HepG2 (cell line): ENCODE data around the gene JMJD8. TPM values are rescaled to one million over a fixed set of nuclear protein-coding genes. Genes with fewer than 3 reads are reported as not detected.
A peak's percentile ranks its signal among the peaks of the same experiment; 100 is the strongest.

Experiments
- ADNP ChIP-seq: sonication (generic); formaldehyde crosslinking; IDR thresholded peaks from 2 replicates; pipeline ENCODE4 v1.4.0; 2020; ENCODE audit warnings: missing genetic modification reagents
- GPN1 ChIP-seq: sonication (generic); formaldehyde crosslinking; IDR thresholded peaks from 2 replicates; pipeline ENCODE4 v1.5.1; 2020; ENCODE audit warnings: missing genetic modification reagents, borderline replicate concordance
- HMGA1 ChIP-seq: sonication (generic); formaldehyde crosslinking; conservative IDR thresholded peaks from 2 replicates; pipeline ENCODE4 v1.4.0; 2020; ENCODE audit warnings: missing genetic modification reagents
- KLF16 ChIP-seq, 2 experiments: sonication (generic) in 1 of 2; formaldehyde crosslinking in 1 of 2; IDR thresholded peaks; 2 replicates each; pipeline versions ENCODE4 v1.6.1 to v1.8.0; 2016 to 2023; ENCODE audit warnings: missing genetic modification reagents in 2 of 2, missing compliant biosample characterization in 1 of 2
- MTF2 ChIP-seq: sonication (generic); formaldehyde crosslinking; IDR thresholded peaks from 2 replicates; pipeline ENCODE4 v1.5.0; 2020; ENCODE audit warnings: missing genetic modification reagents, borderline replicate concordance
- NCOA2 ChIP-seq: sonication (generic); formaldehyde crosslinking; IDR thresholded peaks from 2 replicates; pipeline ENCODE4 v1.8.0; 2022; ENCODE audit warnings: inconsistent platforms
- PCBP1 ChIP-seq: fragments of 200-400 bp; formaldehyde crosslinking; IDR thresholded peaks from 2 replicates; pipeline ENCODE4 v1.6.1; 2017; ENCODE audit warnings: mild to moderate bottlenecking, low read depth, low read length, borderline replicate concordance
- RBM39 ChIP-seq: fragments of 200-400 bp; formaldehyde crosslinking; IDR thresholded peaks from one replicate; pipeline ENCODE4 v1.6.1; 2018; ENCODE audit warnings: antibody characterized with exemption, mild to moderate bottlenecking, low read depth, low read length; ENCODE audit not compliant: poor library complexity, severe bottlenecking
- SAP130 ChIP-seq: IDR thresholded peaks from 2 replicates; pipeline ENCODE4 v1.6.1; 2016; ENCODE audit warnings: low read depth
- SP4 ChIP-seq: sonication (generic); formaldehyde crosslinking; IDR thresholded peaks from 2 replicates; pipeline ENCODE4 v1.8.1; 2023; ENCODE audit warnings: mild to moderate bottlenecking, missing genetic modification reagents
- ZFYVE20 ChIP-seq: sonication (generic); formaldehyde crosslinking; IDR thresholded peaks from 2 replicates; pipeline ENCODE4 v1.8.0; 2023; ENCODE audit warnings: low read depth, mild to moderate bottlenecking, moderate library complexity, missing genetic modification reagents, borderline replicate concordance
- ZNF205 ChIP-seq: IDR thresholded peaks from 2 replicates; pipeline ENCODE4 v1.6.1; 2018; ENCODE audit warnings: missing biosample characterization, missing genetic modification reagents
- ZNF329 ChIP-seq: sonication (generic); formaldehyde crosslinking; IDR thresholded peaks from 2 replicates; pipeline ENCODE4 v1.9.0; 2021; ENCODE audit warnings: low read depth, mild to moderate bottlenecking, missing genetic modification reagents
- ZNF746 ChIP-seq: sonication (generic); formaldehyde crosslinking; IDR thresholded peaks from 2 replicates; pipeline ENCODE4 v1.8.0; 2022; ENCODE audit warnings: mild to moderate bottlenecking, missing genetic modification reagents
- ZNF775 ChIP-seq: sonication (generic); formaldehyde crosslinking; IDR thresholded peaks from 2 replicates; pipeline ENCODE4 v1.4.0; 2020; ENCODE audit warnings: missing genetic modification reagents, mild to moderate bottlenecking, moderate library complexity, borderline replicate concordance
- polyA plus RNA-seq, 8 experiments: library from polyadenylated mRNA; depleted of rRNA in 3 of 8; stranded (reverse) in 7 of 8; unstranded in 1 of 8; fragments of >200 nt; fragmentation: Illumina TruSeq in 4 of 8; extraction: Trizol in 4 of 8; gene quantifications; 2 replicates each; pipeline versions ENCODE4 v1.2.1 to v1.2.3, GENCODE V29; 2011 to 2016; ENCODE audit warnings: low read depth in 4 of 8, missing spikeins in 1 of 8, mixed read lengths in 1 of 8; ENCODE audit not compliant: insufficient read depth in 1 of 8
- total RNA-seq, 5 experiments: library from RNA; depleted of rRNA; stranded (reverse); fragments of >200 nt; fragmentation: Illumina TruSeq; extraction: Trizol; gene quantifications; 2 replicates each; pipeline ENCODE4 v1.2.3, GENCODE V29; 2016; ENCODE audit warnings: low read depth in 1 of 5
- TF ChIP-seq, protein P1 (sequence below): sonication (generic); formaldehyde crosslinking; IDR thresholded peaks from 2 replicates; pipeline ENCODE4; 2020; ENCODE audit warnings: missing genetic modification reagents, mild to moderate bottlenecking, borderline replicate concordance
- TF ChIP-seq, protein P2 (sequence below): sonication (generic); formaldehyde crosslinking; IDR thresholded peaks from 2 replicates; pipeline ENCODE4 v1.9.0; 2022; ENCODE audit warnings: missing genetic modification reagents, mild to moderate bottlenecking, borderline replicate concordance
- TF ChIP-seq, protein P3 (sequence below): sonication (generic); formaldehyde crosslinking; IDR thresholded peaks from 2 replicates; pipeline ENCODE4 v1.8.0; 2022; ENCODE audit warnings: mild to moderate bottlenecking, missing genetic modification reagents, moderate library complexity
- TF ChIP-seq, protein P4 (sequence below): sonication (generic); formaldehyde crosslinking; IDR thresholded peaks from 2 replicates; pipeline ENCODE4 v1.5.0; 2020; ENCODE audit warnings: missing genetic modification reagents, mild to moderate bottlenecking, borderline replicate concordance
- TF ChIP-seq, protein P5 (sequence below): sonication (generic); formaldehyde crosslinking; conservative IDR thresholded peaks from 2 replicates; pipeline ENCODE4 v1.8.0; 2022; ENCODE audit warnings: missing genetic modification reagents

Gene JMJD8
- total and polyA plus RNA-seq, 2 of the 13 experiments (the other 11 are each of a cell fraction or from before 2014, with no cell fraction given): 2.6 to 11.8 TPM

DNA sequence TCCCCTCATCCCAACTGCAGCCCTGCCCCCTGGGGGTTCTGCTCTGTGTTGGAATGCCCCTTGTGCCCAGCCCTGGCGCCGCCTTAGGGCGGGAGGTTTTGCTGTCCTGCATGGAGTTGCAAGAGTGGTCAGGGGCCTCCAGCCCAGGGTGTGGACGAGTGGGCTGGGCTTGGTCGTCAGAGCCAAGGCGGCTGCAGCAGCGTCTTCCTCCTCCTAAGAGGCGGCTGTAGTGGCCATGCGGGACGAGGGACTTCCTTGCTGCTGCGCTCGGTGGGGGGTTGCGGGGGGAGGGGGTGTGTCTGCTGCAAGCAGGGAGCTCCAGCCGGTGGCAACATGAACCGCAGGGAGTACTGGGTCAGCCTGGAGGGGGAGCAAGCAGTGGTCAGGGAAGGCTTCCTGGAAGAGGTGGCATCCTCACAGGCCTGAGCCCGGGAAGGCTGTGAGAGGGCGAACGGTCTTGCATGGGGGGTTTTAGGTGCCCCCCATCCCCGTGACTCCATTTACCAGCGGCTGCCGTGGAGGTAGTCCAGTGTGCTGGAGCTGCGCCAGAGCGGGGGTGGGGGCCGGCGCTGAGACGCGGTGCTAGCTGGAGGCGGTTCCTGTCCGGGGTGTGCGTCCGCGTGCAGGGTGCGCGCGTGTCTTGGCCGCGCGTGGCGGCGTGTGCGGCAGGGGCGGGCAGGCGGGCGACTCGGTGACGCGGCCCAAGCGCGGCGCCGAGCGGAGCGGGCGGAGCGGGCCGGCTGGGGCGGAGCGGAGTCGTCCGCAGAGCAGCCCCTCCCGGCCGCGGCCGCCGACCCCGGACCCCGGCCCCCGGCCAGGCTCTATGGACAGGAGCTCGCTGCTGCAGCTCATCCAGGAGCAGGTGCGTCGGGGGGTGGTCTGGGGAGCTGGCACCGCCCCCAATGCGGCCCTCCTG is 8.9 kb downstream of the JMJD8 start, which contains the start of gene RHBDL1 (continued):
- TF ChIP-seq, protein P1, sequence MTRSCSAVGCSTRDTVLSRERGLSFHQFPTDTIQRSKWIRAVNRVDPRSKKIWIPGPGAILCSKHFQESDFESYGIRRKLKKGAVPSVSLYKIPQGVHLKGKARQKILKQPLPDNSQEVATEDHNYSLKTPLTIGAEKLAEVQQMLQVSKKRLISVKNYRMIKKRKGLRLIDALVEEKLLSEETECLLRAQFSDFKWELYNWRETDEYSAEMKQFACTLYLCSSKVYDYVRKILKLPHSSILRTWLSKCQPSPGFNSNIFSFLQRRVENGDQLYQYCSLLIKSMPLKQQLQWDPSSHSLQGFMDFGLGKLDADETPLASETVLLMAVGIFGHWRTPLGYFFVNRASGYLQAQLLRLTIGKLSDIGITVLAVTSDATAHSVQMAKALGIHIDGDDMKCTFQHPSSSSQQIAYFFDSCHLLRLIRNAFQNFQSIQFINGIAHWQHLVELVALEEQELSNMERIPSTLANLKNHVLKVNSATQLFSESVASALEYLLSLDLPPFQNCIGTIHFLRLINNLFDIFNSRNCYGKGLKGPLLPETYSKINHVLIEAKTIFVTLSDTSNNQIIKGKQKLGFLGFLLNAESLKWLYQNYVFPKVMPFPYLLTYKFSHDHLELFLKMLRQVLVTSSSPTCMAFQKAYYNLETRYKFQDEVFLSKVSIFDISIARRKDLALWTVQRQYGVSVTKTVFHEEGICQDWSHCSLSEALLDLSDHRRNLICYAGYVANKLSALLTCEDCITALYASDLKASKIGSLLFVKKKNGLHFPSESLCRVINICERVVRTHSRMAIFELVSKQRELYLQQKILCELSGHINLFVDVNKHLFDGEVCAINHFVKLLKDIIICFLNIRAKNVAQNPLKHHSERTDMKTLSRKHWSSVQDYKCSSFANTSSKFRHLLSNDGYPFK (CRISPR knock-in tag): no peak
- no peak for TF ChIP-seq NCOA2 (CRISPR knock-in tag)
- no peak for TF ChIP-seq SP4
- TF ChIP-seq ZNF205 (CRISPR knock-in tag): 0 out of 2 replicates have a peak, but pooled peaks have one; percentile 28
- 0 out of 2 replicates have a peak, but pooled peaks have one; percentile 44 for TF ChIP-seq PCBP1
- TF ChIP-seq ZNF329 (CRISPR knock-in tag): no peak
- no peak for TF ChIP-seq RBM39
- no peak for TF ChIP-seq HMGA1
- TF ChIP-seq MTF2 (CRISPR knock-in tag): no peak
- TF ChIP-seq, protein P2, sequence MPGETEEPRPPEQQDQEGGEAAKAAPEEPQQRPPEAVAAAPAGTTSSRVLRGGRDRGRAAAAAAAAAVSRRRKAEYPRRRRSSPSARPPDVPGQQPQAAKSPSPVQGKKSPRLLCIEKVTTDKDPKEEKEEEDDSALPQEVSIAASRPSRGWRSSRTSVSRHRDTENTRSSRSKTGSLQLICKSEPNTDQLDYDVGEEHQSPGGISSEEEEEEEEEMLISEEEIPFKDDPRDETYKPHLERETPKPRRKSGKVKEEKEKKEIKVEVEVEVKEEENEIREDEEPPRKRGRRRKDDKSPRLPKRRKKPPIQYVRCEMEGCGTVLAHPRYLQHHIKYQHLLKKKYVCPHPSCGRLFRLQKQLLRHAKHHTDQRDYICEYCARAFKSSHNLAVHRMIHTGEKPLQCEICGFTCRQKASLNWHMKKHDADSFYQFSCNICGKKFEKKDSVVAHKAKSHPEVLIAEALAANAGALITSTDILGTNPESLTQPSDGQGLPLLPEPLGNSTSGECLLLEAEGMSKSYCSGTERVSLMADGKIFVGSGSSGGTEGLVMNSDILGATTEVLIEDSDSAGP: peak; percentile 7; the same call in 1 of the 2 replicates
- TF ChIP-seq ZFYVE20 (CRISPR knock-in tag): no peak
- TF ChIP-seq, protein P3, sequence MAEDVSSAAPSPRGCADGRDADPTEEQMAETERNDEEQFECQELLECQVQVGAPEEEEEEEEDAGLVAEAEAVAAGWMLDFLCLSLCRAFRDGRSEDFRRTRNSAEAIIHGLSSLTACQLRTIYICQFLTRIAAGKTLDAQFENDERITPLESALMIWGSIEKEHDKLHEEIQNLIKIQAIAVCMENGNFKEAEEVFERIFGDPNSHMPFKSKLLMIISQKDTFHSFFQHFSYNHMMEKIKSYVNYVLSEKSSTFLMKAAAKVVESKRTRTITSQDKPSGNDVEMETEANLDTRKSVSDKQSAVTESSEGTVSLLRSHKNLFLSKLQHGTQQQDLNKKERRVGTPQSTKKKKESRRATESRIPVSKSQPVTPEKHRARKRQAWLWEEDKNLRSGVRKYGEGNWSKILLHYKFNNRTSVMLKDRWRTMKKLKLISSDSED (CRISPR knock-in tag): no peak
- TF ChIP-seq SAP130: 0 out of 2 replicates have a peak, but pooled peaks have one; percentile 6
- 0 out of 2 replicates have a peak, but pooled peaks have one; percentile 45 for TF ChIP-seq GPN1
- no peak for TF ChIP-seq ZNF775 (CRISPR knock-in tag)
- TF ChIP-seq, protein P4, sequence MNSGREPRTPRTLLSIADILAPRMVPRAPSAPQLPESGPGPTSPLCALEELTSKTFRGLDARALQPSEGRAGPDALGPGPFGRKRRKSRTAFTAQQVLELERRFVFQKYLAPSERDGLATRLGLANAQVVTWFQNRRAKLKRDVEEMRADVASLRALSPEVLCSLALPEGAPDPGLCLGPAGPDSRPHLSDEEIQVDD (CRISPR knock-in tag): no peak
- TF ChIP-seq KLF16 (CRISPR knock-in tag; IDR thresholded peaks at IDR 0.05): no peak
- peak; percentile 1; the same call in 1 of the 2 replicates for TF ChIP-seq ZNF746 (CRISPR knock-in tag)
- 0 out of 2 replicates have a peak, but pooled peaks have one; percentile 46 for TF ChIP-seq ADNP (CRISPR knock-in tag)
- TF ChIP-seq, protein P5, sequence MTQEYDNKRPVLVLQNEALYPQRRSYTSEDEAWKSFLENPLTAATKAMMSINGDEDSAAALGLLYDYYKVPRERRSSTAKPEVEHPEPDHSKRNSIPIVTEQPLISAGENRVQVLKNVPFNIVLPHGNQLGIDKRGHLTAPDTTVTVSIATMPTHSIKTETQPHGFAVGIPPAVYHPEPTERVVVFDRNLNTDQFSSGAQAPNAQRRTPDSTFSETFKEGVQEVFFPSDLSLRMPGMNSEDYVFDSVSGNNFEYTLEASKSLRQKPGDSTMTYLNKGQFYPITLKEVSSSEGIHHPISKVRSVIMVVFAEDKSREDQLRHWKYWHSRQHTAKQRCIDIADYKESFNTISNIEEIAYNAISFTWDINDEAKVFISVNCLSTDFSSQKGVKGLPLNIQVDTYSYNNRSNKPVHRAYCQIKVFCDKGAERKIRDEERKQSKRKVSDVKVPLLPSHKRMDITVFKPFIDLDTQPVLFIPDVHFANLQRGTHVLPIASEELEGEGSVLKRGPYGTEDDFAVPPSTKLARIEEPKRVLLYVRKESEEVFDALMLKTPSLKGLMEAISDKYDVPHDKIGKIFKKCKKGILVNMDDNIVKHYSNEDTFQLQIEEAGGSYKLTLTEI (CRISPR knock-in tag): no peak
